NB4 (cell line): ENCODE measurements around the gene CENPB.

Experiments
- MYC ChIP-seq: IDR thresholded peaks from 2 replicates; pipeline ENCODE4 v1.6.1; 2011; ENCODE audit warnings: low read depth, low read length
- POLR2A ChIP-seq: IDR thresholded peaks from 2 replicates; pipeline ENCODE4 v1.6.1; 2011; ENCODE audit warnings: mild to moderate bottlenecking; ENCODE audit not compliant: insufficient read length; ENCODE audit errors: extremely low read depth
- TF ChIP-seq, protein P1 (sequence below): IDR thresholded peaks from one replicate; pipeline ENCODE4 v1.5.1; 2012; ENCODE audit warnings: low read depth, low read length
- TF ChIP-seq, protein P2 (sequence below): IDR thresholded peaks from 2 replicates; pipeline ENCODE4 v1.6.1; 2011; ENCODE audit warnings: low read depth, low read length

DNA sequence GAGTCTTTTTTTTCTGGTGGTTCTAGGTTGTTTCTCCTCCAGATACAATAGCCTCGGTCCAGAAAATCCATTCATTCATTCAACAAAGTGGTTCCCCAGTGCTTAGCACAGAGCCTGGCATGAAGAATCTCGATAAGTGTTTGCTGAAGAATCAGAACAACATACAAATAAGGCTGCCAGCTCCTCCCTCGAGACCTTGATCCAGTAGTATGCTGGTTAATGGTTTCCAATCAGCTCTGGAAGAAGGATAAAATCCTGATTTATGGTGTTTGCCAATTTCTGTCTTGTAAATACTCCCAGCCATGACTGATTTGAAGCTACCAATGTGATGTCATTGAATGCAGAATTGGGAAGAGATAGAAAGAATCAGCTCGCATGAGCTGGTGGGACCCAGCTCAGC, 50.8 kb downstream of the CENPB start:
- TF ChIP-seq, protein P1, sequence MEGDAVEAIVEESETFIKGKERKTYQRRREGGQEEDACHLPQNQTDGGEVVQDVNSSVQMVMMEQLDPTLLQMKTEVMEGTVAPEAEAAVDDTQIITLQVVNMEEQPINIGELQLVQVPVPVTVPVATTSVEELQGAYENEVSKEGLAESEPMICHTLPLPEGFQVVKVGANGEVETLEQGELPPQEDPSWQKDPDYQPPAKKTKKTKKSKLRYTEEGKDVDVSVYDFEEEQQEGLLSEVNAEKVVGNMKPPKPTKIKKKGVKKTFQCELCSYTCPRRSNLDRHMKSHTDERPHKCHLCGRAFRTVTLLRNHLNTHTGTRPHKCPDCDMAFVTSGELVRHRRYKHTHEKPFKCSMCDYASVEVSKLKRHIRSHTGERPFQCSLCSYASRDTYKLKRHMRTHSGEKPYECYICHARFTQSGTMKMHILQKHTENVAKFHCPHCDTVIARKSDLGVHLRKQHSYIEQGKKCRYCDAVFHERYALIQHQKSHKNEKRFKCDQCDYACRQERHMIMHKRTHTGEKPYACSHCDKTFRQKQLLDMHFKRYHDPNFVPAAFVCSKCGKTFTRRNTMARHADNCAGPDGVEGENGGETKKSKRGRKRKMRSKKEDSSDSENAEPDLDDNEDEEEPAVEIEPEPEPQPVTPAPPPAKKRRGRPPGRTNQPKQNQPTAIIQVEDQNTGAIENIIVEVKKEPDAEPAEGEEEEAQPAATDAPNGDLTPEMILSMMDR: no peak
- TF ChIP-seq MYC: no peak
- no peak for TF ChIP-seq POLR2A
- TF ChIP-seq, protein P2, sequence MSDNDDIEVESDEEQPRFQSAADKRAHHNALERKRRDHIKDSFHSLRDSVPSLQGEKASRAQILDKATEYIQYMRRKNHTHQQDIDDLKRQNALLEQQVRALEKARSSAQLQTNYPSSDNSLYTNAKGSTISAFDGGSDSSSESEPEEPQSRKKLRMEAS: no peak
